ENCODE results near the gene RPS2.
"Not testable (repeated sequence)": the region's sequence is repeated elsewhere in the genome, so short reads cannot be mapped to it uniquely, and the experiment has no call there.

DNA sequence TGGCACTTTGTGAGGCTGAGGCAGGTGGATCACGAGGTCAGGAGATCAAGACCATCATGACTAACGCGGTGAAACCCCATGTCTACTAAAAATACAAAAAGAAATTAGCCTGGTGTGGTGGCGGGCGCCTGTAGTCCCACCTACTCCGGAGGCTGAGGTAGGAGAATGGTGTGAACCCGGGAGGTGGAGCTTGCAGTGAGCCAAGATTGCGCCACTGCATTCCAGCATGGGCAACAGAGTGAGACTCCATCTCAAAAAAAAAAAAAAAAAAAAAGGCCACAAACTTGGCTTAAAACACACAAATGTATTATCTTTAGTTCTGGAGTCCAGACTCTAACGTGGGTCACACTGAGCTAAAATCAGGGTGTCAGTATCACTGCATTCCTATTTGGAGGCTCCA is 47.1 kb upstream of the RPS2 start:
- TF ChIP-seq, protein P1, sequence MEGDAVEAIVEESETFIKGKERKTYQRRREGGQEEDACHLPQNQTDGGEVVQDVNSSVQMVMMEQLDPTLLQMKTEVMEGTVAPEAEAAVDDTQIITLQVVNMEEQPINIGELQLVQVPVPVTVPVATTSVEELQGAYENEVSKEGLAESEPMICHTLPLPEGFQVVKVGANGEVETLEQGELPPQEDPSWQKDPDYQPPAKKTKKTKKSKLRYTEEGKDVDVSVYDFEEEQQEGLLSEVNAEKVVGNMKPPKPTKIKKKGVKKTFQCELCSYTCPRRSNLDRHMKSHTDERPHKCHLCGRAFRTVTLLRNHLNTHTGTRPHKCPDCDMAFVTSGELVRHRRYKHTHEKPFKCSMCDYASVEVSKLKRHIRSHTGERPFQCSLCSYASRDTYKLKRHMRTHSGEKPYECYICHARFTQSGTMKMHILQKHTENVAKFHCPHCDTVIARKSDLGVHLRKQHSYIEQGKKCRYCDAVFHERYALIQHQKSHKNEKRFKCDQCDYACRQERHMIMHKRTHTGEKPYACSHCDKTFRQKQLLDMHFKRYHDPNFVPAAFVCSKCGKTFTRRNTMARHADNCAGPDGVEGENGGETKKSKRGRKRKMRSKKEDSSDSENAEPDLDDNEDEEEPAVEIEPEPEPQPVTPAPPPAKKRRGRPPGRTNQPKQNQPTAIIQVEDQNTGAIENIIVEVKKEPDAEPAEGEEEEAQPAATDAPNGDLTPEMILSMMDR (IDR thresholded peaks at IDR 0.05; ENCODE audit: borderline replicate concordance, extremely low read depth, low read length, poor library complexity, severe bottlenecking), result not testable (repeated sequence)
- TF ChIP-seq EZH2 (IDR thresholded peaks at IDR 0.05; ENCODE audit: borderline replicate concordance, low read depth, low read length, severe bottlenecking), result not testable (repeated sequence)
